GM23338 (cell line): Measurements from ENCODE around the gene TMX2. TPM values are rescaled to one million over a fixed set of nuclear protein-coding genes. Genes with fewer than 3 reads are reported as not detected.
"Not testable (repeated sequence)": the region's sequence is repeated elsewhere in the genome, so short reads cannot be mapped to it uniquely, and the experiment has no call there.

ENCODE experiments used
- ATAC-seq: fragments of 200-7000 bp; cut with Tn5 transposase; 3 replicates; pipeline ENCODE4 v1.9.1; 2020
- DNase-seq: peaks from one replicate; pipeline ENCODE4 v3.0.0-alpha.2; 2015; ENCODE audit warnings: low spot score
- H2AFZ ChIP-seq: fragments of 200-600 bp; sonication (generic); 2 replicates; pipeline ENCODE4 v1.8.0; 2016; ENCODE audit warnings: antibody characterized with exemption, mild to moderate bottlenecking, moderate library complexity
- H3F3A ChIP-seq: fragments of 200-600 bp; sonication (generic); replicated peaks from 2 replicates; pipeline ENCODE4 v1.8.0; 2017; ENCODE audit warnings: antibody characterized with exemption, mixed run types, low read depth
- H3K27ac ChIP-seq: fragments of 200-600 bp; sonication (generic); 2 replicates; pipeline ENCODE4 v1.6.1; 2016; ENCODE audit warnings: low read depth
- H3K27me3 ChIP-seq: fragments of 200-600 bp; sonication (generic); 2 replicates; pipeline ENCODE4 v1.8.0; 2016; ENCODE audit warnings: mild to moderate bottlenecking, mixed run types, moderate library complexity; ENCODE audit not compliant: insufficient read depth
- H3K36me3 ChIP-seq: fragments of 200-600 bp; sonication (generic); 2 replicates; pipeline ENCODE4 v1.8.0; 2016; ENCODE audit warnings: mild to moderate bottlenecking; ENCODE audit not compliant: insufficient read depth
- H3K4me1 ChIP-seq: fragments of 200-600 bp; sonication (generic); 2 replicates; pipeline ENCODE4 v1.8.0; 2016; ENCODE audit warnings: mild to moderate bottlenecking, moderate library complexity; ENCODE audit not compliant: insufficient read depth
- H3K4me2 ChIP-seq: fragments of 200-600 bp; sonication (generic); 2 replicates; pipeline ENCODE4 v1.7.1; 2017; ENCODE audit warnings: mixed run types
- H3K4me3 ChIP-seq: fragments of 200-600 bp; sonication (generic); 2 replicates; pipeline ENCODE4 v1.6.1; 2016; ENCODE audit warnings: mixed run types
- H3K79me2 ChIP-seq: fragments of 200-600 bp; sonication (generic); replicated peaks from 2 replicates; pipeline ENCODE4 v1.8.0; 2017; ENCODE audit warnings: mild to moderate bottlenecking; ENCODE audit not compliant: insufficient read depth
- H3K9me2 ChIP-seq: fragments of 200-600 bp; sonication (generic); 2 replicates; pipeline ENCODE4 v1.8.0; 2017; ENCODE audit not compliant: insufficient read depth
- H4K20me1 ChIP-seq: fragments of 200-600 bp; sonication (generic); replicated peaks from 2 replicates; pipeline ENCODE4 v1.8.0; 2017; ENCODE audit warnings: mild to moderate bottlenecking; ENCODE audit not compliant: insufficient read depth
- H3K27ac Mint-ChIP-seq: 2 replicates; pipeline ENCODE4 v1.8.0; 2020; ENCODE audit warnings: inconsistent platforms, mild to moderate bottlenecking, moderate library complexity, mixed read lengths
- H3K27me3 Mint-ChIP-seq: 3 replicates; pipeline ENCODE4 v1.8.0; 2022; ENCODE audit warnings: low read depth, mild to moderate bottlenecking, moderate library complexity, mixed read lengths, inconsistent platforms; ENCODE audit not compliant: insufficient read depth, poor library complexity
- H3K36me3 Mint-ChIP-seq: 3 replicates; pipeline ENCODE4 v1.8.0; 2021; ENCODE audit warnings: low read depth, mild to moderate bottlenecking, inconsistent platforms, moderate library complexity, mixed read lengths
- H3K4me1 Mint-ChIP-seq: 3 replicates; pipeline ENCODE4 v1.8.0; 2020; ENCODE audit warnings: mild to moderate bottlenecking, inconsistent platforms, mixed read lengths
- H3K4me3 Mint-ChIP-seq: 3 replicates; pipeline ENCODE4 v1.8.0; 2021; ENCODE audit warnings: moderate library complexity, mild to moderate bottlenecking, inconsistent platforms, mixed read lengths
- H3K9me3 Mint-ChIP-seq: 3 replicates; pipeline ENCODE4 v1.8.0; 2020; ENCODE audit warnings: moderate library complexity, mild to moderate bottlenecking, inconsistent platforms, mixed read lengths
- CREB1 ChIP-seq: fragments of 250-450 bp; sonication (Bioruptor Pico); IDR thresholded peaks from 2 replicates; pipeline ENCODE4 v1.5.0; 2020; ENCODE audit warnings: low read depth, mild to moderate bottlenecking, moderate library complexity
- CTCF ChIP-seq, 2 experiments: fragments of 200-600 bp in 1 of 2; sonication (generic) in 1 of 2; conservative IDR thresholded peaks; 2 replicates each; pipeline versions ENCODE4 v1.5.1 to v1.6.1; 2016 to 2017; ENCODE audit warnings: antibody characterized with exemption in 2 of 2, low read depth in 2 of 2, mild to moderate bottlenecking in 2 of 2, moderate library complexity in 1 of 2
- EZH2phosphoT487 ChIP-seq: fragments of 200-600 bp; sonication (generic); IDR thresholded peaks from one replicate; pipeline ENCODE4 v1.8.1; 2018; ENCODE audit warnings: antibody characterized with exemption; ENCODE audit not compliant: unreplicated experiment
- JUNB ChIP-seq: IDR thresholded peaks from one replicate; pipeline ENCODE4 v1.6.1; 2016; ENCODE audit warnings: antibody characterized with exemption; ENCODE audit not compliant: unreplicated experiment
- NANOG ChIP-seq: IDR thresholded peaks from 2 replicates; pipeline ENCODE4 v1.6.1; 2016; ENCODE audit warnings: antibody characterized with exemption, borderline replicate concordance
- POLR2AphosphoS5 ChIP-seq: IDR thresholded peaks from 2 replicates; pipeline ENCODE4 v1.6.1; 2016; ENCODE audit warnings: antibody characterized with exemption, low read depth
- REST ChIP-seq: IDR thresholded peaks from one replicate; pipeline ENCODE4 v1.6.1; 2018; ENCODE audit warnings: antibody characterized with exemption; ENCODE audit not compliant: unreplicated experiment
- STAT1 ChIP-seq: IDR thresholded peaks from one replicate; pipeline ENCODE4 v1.6.1; 2016; ENCODE audit warnings: antibody characterized with exemption; ENCODE audit not compliant: unreplicated experiment
- ZNF114 ChIP-seq: fragments of 250-450 bp; sonication (Bioruptor Pico); IDR thresholded peaks from 2 replicates; pipeline ENCODE4 v1.5.0; 2020; ENCODE audit warnings: mild to moderate bottlenecking, moderate library complexity
- ZNF462 ChIP-seq: fragments of 250-450 bp; sonication (Bioruptor Pico); IDR thresholded peaks from 2 replicates; pipeline ENCODE4 v1.5.0; 2020; ENCODE audit warnings: mild to moderate bottlenecking, moderate library complexity
- polyA plus RNA-seq: library from polyadenylated mRNA; unstranded; fragments of >200 nt; fragmentation: Nextera tagmentation; extraction: Ambion mirVana; gene quantifications from 2 replicates; pipeline ENCODE4 v1.2.1, GENCODE V29; 2016
- total RNA-seq: library from RNA; depleted of rRNA; stranded (reverse); fragments of >200 nt; shearing (Covaris generic); gene quantifications from 2 replicates; pipeline ENCODE4 v1.2.3, GENCODE V29; 2014

Gene TMX2
- total and polyA plus RNA-seq, 2 experiments from 2014 or later = 59.2 to 69.3 TPM

GRCh38 chr11:57681168-57681567, 31.2 kb upstream of the TMX2 start (continued):
- no peak for TF ChIP-seq REST
- no peak for TF ChIP-seq JUNB

- H3K36me3 ChIP-seq = peaks cover 52% of the 10 kb centered on the region
- not testable (repeated sequence) for H3K27me3 ChIP-seq, H3K4me1 Mint-ChIP-seq, H3K4me2 ChIP-seq, H3K9me3 Mint-ChIP-seq, H3K4me3 ChIP-seq, H3K9me2 ChIP-seq, H4K20me1 ChIP-seq, H3K27ac Mint-ChIP-seq, DNase-seq, H3K27me3 Mint-ChIP-seq, H3F3A ChIP-seq, H3K27ac ChIP-seq, H3K4me1 ChIP-seq, H2AFZ ChIP-seq, ATAC-seq, H3K4me3 Mint-ChIP-seq, H3K79me2 ChIP-seq
- H3K36me3 Mint-ChIP-seq = peaks cover 74% of the 10 kb centered on the region
Measured at GRCh38 chr11:57690474-57690873, 21.9 kb upstream of the TMX2 start.

GRCh38 chr11:57698843-57699365, 13.5 kb upstream of the TMX2 start:
- DNase-seq = no peak
- Histone ChIP-seq H3K79me2 (no peaks in the 10 kb centered on the region), H2AFZ (no peak overlapping the region), H3K9me2 (no peaks in the 10 kb centered on the region), H3K4me2 (no peak overlapping the region), H3K27ac (no peak overlapping the region), H3F3A (peaks cover 16% of the 10 kb centered on the region), H3K4me3 (no peak overlapping the region), H3K4me1 (no peaks in the 10 kb centered on the region), H3K27me3 (no peaks in the 10 kb centered on the region), H3K36me3 (peaks cover 41% of the 10 kb centered on the region), H4K20me1 (peaks cover 11% of the 10 kb centered on the region)
- Mint-ChIP-seq H3K4me1 (no peaks in the 10 kb centered on the region), H3K4me3 (no peak overlapping the region), H3K27me3 (peaks cover 6% of the 10 kb centered on the region), H3K9me3 (no peaks in the 10 kb centered on the region), H3K27ac (no peak overlapping the region), H3K36me3 (peaks cover 79% of the 10 kb centered on the region)
- ATAC-seq = no peak
- TF ChIP-seq NANOG (no peak), CREB1 (CRISPR knock-in tag) (no peak), EZH2phosphoT487 (no peak), STAT1 (no peak), CTCF (conservative IDR thresholded peaks at IDR 0.05; ENCODE audit: low read depth in 2 of 2) (no peak), POLR2AphosphoS5 (no peak), ZNF462 (no peak), ZNF114 (CRISPR knock-in tag) (no peak)
